ENCODE measurements around the gene EFR3B. TPM values are rescaled to one million over a fixed set of nuclear protein-coding genes. Genes with fewer than 3 reads are reported as not detected.

EFR3B gene
- total and polyA plus RNA-seq, 2 of the 4 experiments (the other 2 are of a cell fraction), result 0.38 to 0.90 TPM

GRCh38 chr2:25155401-25155800 is 113.5 kb downstream of the EFR3B start:
- CTCF ChIA-PET, result no interaction called here
- no CpG with 5 or more reads among the region's 10 CpGs for WGBS, 2 experiments (ENCODE audit: extremely low coverage in 2 of 2, insufficient read length in 1 of 2)
- Histone ChIP-seq H4K8ac (ENCODE audit: low read depth in 2 of 2, low read length in 2 of 2) (no peak overlapping the region), H4K5ac (ENCODE audit: low read depth, low read length) (no peak overlapping the region), H3K4me1 (ENCODE audit: control insufficient read depth, insufficient read depth, low read length) (no peaks in the 10 kb centered on the region), H2AFZ (replicated peaks; ENCODE audit: low read length, poor library complexity) (no peak overlapping the region), H3K23ac (ENCODE audit: low read depth, low read length) (no peak overlapping the region), H4K20me1 (ENCODE audit: insufficient read depth, low read length) (no peaks in the 10 kb centered on the region), H3K27ac (ENCODE audit: insufficient read depth, low read length) (no peak overlapping the region), H3K27me3 (ENCODE audit: control insufficient read depth, insufficient read depth, low read length) (peaks cover 5% of the 10 kb centered on the region; the same call in 1 of the 2 replicates), H2AK5ac (ENCODE audit: low read depth, low read length) (no peak overlapping the region), H3K4me3 (ENCODE audit: insufficient read depth, low read depth, low read length) (no peak overlapping the region), H2BK20ac (ENCODE audit: low read depth, low read length) (no peak overlapping the region), H3K56ac (ENCODE audit: extremely low read depth, insufficient read depth, low read length) (no peak overlapping the region), H3K14ac (replicated peaks; ENCODE audit: low read depth, low read length) (no peak overlapping the region), H3K18ac (ENCODE audit: low read depth, low read length) (no peak overlapping the region), H2AK9ac (replicated peaks; ENCODE audit: low read depth, low read length, poor library complexity) (no peak overlapping the region), H3K9ac (ENCODE audit: low read depth, low read length) (no peak overlapping the region), H3K79me1 (ENCODE audit: low read depth in 1 of 2, low read length in 2 of 2) (no peaks in the 10 kb centered on the region), H3K4me2 (ENCODE audit: low read depth, low read length) (no peak overlapping the region), H3K4ac (ENCODE audit: low read depth, low read length) (no peak overlapping the region), H3K9me3 (ENCODE audit: control insufficient read depth, insufficient read depth, low read length) (no peaks in the 10 kb centered on the region), H2BK5ac (ENCODE audit: low read depth, low read length, poor library complexity, severe bottlenecking) (no peak overlapping the region), H2BK15ac (ENCODE audit: low read depth, low read length) (no peak overlapping the region), H2BK120ac (ENCODE audit: low read depth, low read length) (no peak overlapping the region), H3K9me1 (ENCODE audit: insufficient read depth, low read length) (no peaks in the 10 kb centered on the region), H3K36me3 (ENCODE audit: control insufficient read depth, insufficient read depth, low read length) (no peaks in the 10 kb centered on the region), H4K91ac (ENCODE audit: insufficient read depth, low read depth, low read length) (no peak overlapping the region)
- no TSS peak for BruUV-seq (replicated peaks)
- dilution Hi-C loops (cut with HindIII; ENCODE audit: low sequenced_read_pairs, unreplicated experiment) (no loop called here), in situ Hi-C loops (cut with MboI; ENCODE audit: low sequenced_read_pairs) (no loop called here), intact Hi-C loops (cut with micrococcal nuclease) (no loop called here)
- no peak for DNase-seq
- no peak for ATAC-seq (ENCODE audit: low read depth)
- POLR2A ChIA-PET (ENCODE audit: unreplicated experiment), result no interaction called here
- no peak for TF ChIP-seq MXI1 (IDR thresholded peaks at IDR 0.05; ENCODE audit: borderline replicate concordance, low read depth, low read length)

Measured in IMR-90 (cell line).